Gastroesophageal sphincter (tissue), 4 donors: ENCODE measurements around the gene NPRL2. TPM values are rescaled to one million over a fixed set of nuclear protein-coding genes. Genes with fewer than 3 reads are reported as not detected.

Experiments used
- ATAC-seq: fragments of 150-250 bp; one replicate; pipeline ENCODE4 v1.9.1; 2016; ENCODE audit warnings: mild to moderate bottlenecking, moderate library complexity
- H3K27ac ChIP-seq, 4 donors: fragments of 200-600 bp; sonication (generic) in 3 of 4; 1 replicate in 3 of 4; 2 replicates in 1 of 4; pipeline ENCODE4 v1.5.1; 2016 to 2019
- H3K27me3 ChIP-seq: fragments of 200-600 bp; sonication (generic); one replicate; pipeline ENCODE4 v1.5.1; 2019
- H3K36me3 ChIP-seq, 2 donors: fragments of 200-600 bp; sonication (generic); one replicate each; pipeline ENCODE4 v1.5.1; 2019; ENCODE audit warnings: control low read depth in 1 of 2
- H3K4me1 ChIP-seq, 3 donors: fragments of 200-600 bp; sonication (generic); 1 replicate in 2 of 3; 2 replicates in 1 of 3; pipeline ENCODE4 v1.5.1; 2016 to 2019; ENCODE audit warnings: control low read depth in 2 of 3
- H3K4me3 ChIP-seq, 2 donors: fragments of 200-600 bp; sonication (generic); one replicate each; pipeline ENCODE4 v1.5.1; 2019; ENCODE audit warnings: mild to moderate bottlenecking in 1 of 2, moderate library complexity in 1 of 2
- H3K9me3 ChIP-seq, 3 donors: fragments of 200-600 bp; sonication (generic); one replicate each; pipeline ENCODE4 v1.5.1; 2017 to 2019; ENCODE audit warnings: control low read depth in 2 of 3
- CTCF ChIP-seq, 4 experiments: fragments of 200-600 bp in 2 of 4; fragments of 450-650 bp in 2 of 4; sonication (generic) in 1 of 4; IDR thresholded peaks; one replicate each; pipeline ENCODE4 v1.5.1; 2017 to 2019; ENCODE audit warnings: antibody characterized with exemption in 4 of 4, mild to moderate bottlenecking in 2 of 4, moderate library complexity in 2 of 4
- EP300 ChIP-seq: sonication (generic); formaldehyde crosslinking; IDR thresholded peaks from one replicate; pipeline ENCODE4 v1.6.1; 2017; ENCODE audit warnings: antibody characterized with exemption, mild to moderate bottlenecking
- POLR2A ChIP-seq, 2 donors: fragments of 450-650 bp; IDR thresholded peaks; one replicate each; pipeline ENCODE4 v1.6.1; 2017; ENCODE audit warnings: antibody characterized with exemption in 2 of 2, mild to moderate bottlenecking in 2 of 2, moderate library complexity in 1 of 2
- POLR2AphosphoS5 ChIP-seq: sonication (generic); formaldehyde crosslinking; IDR thresholded peaks from one replicate; pipeline ENCODE4 v1.6.1; 2017; ENCODE audit warnings: antibody characterized with exemption
- WGBS, 2 donors: methylation state at CpG; one replicate each; pipeline ENCODE4 v1.1.5; 2018; ENCODE audit warnings: low coverage in 1 of 2; 5-methylcytosine and 5-hydroxymethylcytosine counted together
- total RNA-seq, 4 donors: library from RNA; depleted of rRNA; stranded (reverse); fragments of >200 nt; gene quantifications; one replicate each; pipeline ENCODE4 v1.1.0, GENCODE V29; 2016

NPRL2 gene
- total RNA-seq = 10 to 100 TPM; 14.0 to 26.6 (median 19.5) TPM

- Histone ChIP-seq H3K4me1 (peaks cover 0 to 84% (median 28%) of the 10 kb centered on the region in 3 donors), H3K4me3 (peak within 1 kb of the TSS; percentile 50 to 75), H3K9me3 (no peaks in the 10 kb centered on the region), H3K27me3 (no peaks in the 10 kb centered on the region), H3K36me3 (peaks cover 0 to 49% of the 10 kb centered on the region in 2 donors), H3K27ac (peak within 1 kb of the TSS; percentile 63 to 99 (median 94))
- WGBS, 2 donors = 0% methylated on average over 6 of the region's 64 CpGs; no CpG with 5 or more reads in 1 of the 2 donors
- peak; percentile 95 for ATAC-seq
- peak; percentile 68 to 73 for TF ChIP-seq POLR2A (IDR thresholded peaks at IDR 0.05)
- peak; percentile 79 for TF ChIP-seq POLR2AphosphoS5
- TF ChIP-seq EP300 = no peak
- peak in 1 of 4 experiments; percentile 17 for TF ChIP-seq CTCF (IDR thresholded peaks at IDR 0.05)
Measured at GRCh38 chr3:50350527-50351322, at the start of gene NPRL2, which contains the start of gene CYB561D2. Gene NPRL2, minus strand, starts transcription at chr3:50350775. Its CDS starts 123 bp downstream, at chr3:50350652. Gene CYB561D2, plus strand, starts transcription at chr3:50350862. Its CDS starts 572 bp downstream, at chr3:50351434.

DNA sequence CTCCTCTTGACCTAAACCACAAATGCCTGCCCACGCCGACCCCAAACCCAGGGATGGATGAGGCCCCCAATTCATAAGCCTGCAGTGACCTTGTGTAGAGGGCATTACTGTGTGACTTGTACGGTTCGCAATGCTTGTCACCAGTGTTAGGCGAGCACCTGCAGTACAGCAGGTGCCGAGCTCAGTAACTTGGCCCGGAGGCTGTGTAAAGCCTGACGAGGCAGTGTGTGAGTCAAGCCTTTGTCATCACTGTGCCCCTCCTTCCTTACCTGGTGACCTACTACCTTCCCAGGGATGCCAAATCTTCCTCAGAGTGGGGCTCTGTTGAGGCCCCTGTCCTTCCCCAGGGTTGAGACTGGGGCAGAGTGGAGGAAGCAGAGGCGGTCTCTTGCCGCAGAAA is 45.9 kb upstream of the NPRL2 start:
- 100% methylated on average over 1 of the region's 10 CpGs for WGBS, 2 donors
- TF ChIP-seq CTCF (IDR thresholded peaks at IDR 0.05) = no peak
- no peak for TF ChIP-seq EP300
- TF ChIP-seq POLR2A (IDR thresholded peaks at IDR 0.05) = no peak
- no peak for TF ChIP-seq POLR2AphosphoS5

DNA sequence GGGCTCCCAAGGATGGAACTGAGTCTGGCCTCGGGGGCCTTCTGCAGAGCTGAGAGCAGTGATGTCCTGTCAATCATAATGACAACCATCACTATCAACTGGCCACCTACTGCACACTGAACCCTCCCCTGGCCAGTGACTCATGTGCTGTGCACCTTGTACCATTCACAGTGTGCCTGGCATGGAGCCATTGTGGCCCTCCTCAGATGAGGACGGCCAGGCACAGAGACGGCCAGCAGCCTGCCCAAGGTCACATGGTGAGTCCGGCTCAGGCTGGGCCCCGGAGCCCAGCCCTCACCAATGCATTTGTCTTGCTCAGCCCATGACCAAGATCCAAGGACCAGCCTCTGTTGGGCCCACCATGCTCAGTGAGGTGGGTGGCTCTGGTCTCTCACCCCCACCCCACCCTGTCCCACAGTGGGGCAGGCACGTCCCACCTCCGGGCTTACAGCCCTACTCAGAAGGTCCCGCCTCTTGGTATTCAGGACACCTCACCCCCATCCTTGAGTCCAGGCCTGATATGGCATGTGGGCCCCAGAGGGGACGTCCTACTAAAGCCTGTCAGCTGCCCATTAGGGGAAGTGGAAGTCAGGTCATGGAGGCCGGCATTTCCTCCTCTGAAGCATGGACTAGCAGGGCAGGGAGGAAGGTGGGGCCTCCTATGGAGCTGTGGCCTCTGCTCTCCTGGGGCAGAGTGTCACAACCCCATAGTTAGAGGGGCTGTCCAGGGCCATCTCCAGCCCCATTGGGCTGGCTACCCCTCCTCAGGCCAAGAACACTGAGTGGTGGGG is 44.7 kb upstream of the NPRL2 start:
- H3K4me3 ChIP-seq = no peak overlapping the region
- peaks cover 0 to 9% (median 0%) of the 10 kb centered on the region in 3 donors for H3K4me1 ChIP-seq
- H3K27me3 ChIP-seq = no peaks in the 10 kb centered on the region
- no peak for ATAC-seq
- TF ChIP-seq POLR2A (IDR thresholded peaks at IDR 0.05) (no peak), POLR2AphosphoS5 (no peak), CTCF (IDR thresholded peaks at IDR 0.05) (no peak), EP300 (no peak)
- H3K27ac ChIP-seq = no peak overlapping the region
- H3K9me3 ChIP-seq = no peaks in the 10 kb centered on the region
- H3K36me3 ChIP-seq = no peaks in the 10 kb centered on the region
- 83% methylated on average over 1 of the region's 10 CpGs; no CpG with 5 or more reads in 1 of the 2 donors for WGBS, 2 donors

More for the DNA sequence above, 45.9 kb upstream of the NPRL2 start:
- ATAC-seq = no peak
- Histone ChIP-seq H3K27ac (no peak overlapping the region), H3K4me1 (no peaks in the 10 kb centered on the region), H3K9me3 (no peaks in the 10 kb centered on the region), H3K27me3 (no peaks in the 10 kb centered on the region), H3K4me3 (no peak overlapping the region), H3K36me3 (no peaks in the 10 kb centered on the region)

DNA sequence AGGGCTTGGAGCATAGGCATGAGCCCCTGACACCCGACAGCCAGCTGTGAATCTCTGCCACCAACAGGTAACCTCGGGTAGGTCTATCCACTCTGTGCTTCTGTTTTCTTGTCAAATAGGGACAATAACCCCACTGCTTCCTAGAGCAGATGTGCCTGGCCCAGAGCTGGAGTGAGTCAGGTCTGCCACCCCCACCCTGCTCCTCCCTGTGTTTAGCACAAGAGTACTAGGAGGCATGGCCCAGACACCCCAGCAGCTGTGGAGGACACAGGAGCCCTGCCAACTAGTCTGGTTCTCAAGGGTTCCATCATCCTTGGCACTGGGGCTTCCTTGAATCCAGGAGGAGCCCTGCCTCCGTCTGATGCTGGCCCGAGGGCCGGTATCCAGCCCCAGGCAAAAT is 42.5 kb upstream of the NPRL2 start:
- Histone ChIP-seq H3K4me3 (no peak overlapping the region), H3K27ac (no peak overlapping the region), H3K9me3 (no peaks in the 10 kb centered on the region), H3K4me1 (peaks cover 0 to 9% (median 0%) of the 10 kb centered on the region in 3 donors), H3K27me3 (no peaks in the 10 kb centered on the region), H3K36me3 (no peaks in the 10 kb centered on the region)
- TF ChIP-seq POLR2A (IDR thresholded peaks at IDR 0.05) (no peak), POLR2AphosphoS5 (no peak), EP300 (no peak), CTCF (IDR thresholded peaks at IDR 0.05) (no peak)
- 100% methylated on average over 1 of the region's 5 CpGs; no CpG with 5 or more reads in 1 of the 2 donors for WGBS, 2 donors
- ATAC-seq = no peak
